Neural progenitor cell (in vitro differentiated cells): ENCODE data around the gene XYLT1. TPM values are rescaled to one million over a fixed set of nuclear protein-coding genes. Genes with fewer than 3 reads are reported as not detected.

Experiments used
- DNase-seq: peaks from one replicate; pipeline ENCODE4 v3.0.0-alpha.2; 2016; ENCODE audit warnings: low spot score
- H2AFZ ChIP-seq: fragments of 200-600 bp; sonication (generic); replicated peaks from 2 replicates; pipeline ENCODE4 v1.6.1; 2016; ENCODE audit warnings: antibody characterized with exemption
- H3F3A ChIP-seq: fragments of 200-600 bp; sonication (generic); 2 replicates; pipeline ENCODE4 v1.6.1; 2016; ENCODE audit warnings: antibody characterized with exemption, low read depth
- H3K27ac ChIP-seq: fragments of 200-600 bp; sonication (generic); 2 replicates; pipeline ENCODE4 v1.5.1; 2016; ENCODE audit warnings: mild to moderate bottlenecking
- H3K27me3 ChIP-seq: fragments of 200-600 bp; sonication (generic); 2 replicates; pipeline ENCODE4 v1.6.1; 2016; ENCODE audit warnings: mild to moderate bottlenecking, moderate library complexity
- H3K36me3 ChIP-seq: fragments of 200-600 bp; sonication (generic); 2 replicates; pipeline ENCODE4 v1.5.1; 2016
- H3K4me1 ChIP-seq: fragments of 200-600 bp; sonication (generic); 2 replicates; pipeline ENCODE4 v1.6.1; 2016; ENCODE audit warnings: mixed run types
- H3K4me2 ChIP-seq: fragments of 200-600 bp; sonication (generic); 2 replicates; pipeline ENCODE4 v1.6.1; 2016
- H3K4me3 ChIP-seq: fragments of 200-600 bp; sonication (generic); 2 replicates; pipeline ENCODE4 v1.5.1; 2016
- H3K79me2 ChIP-seq: fragments of 200-600 bp; sonication (generic); 2 replicates; pipeline ENCODE4 v1.6.1; 2016; ENCODE audit warnings: low read depth
- H3K9ac ChIP-seq: fragments of 200-600 bp; sonication (generic); 2 replicates; pipeline ENCODE4 v1.6.1; 2016
- H3K9me3 ChIP-seq: fragments of 200-600 bp; sonication (generic); 2 replicates; pipeline ENCODE4 v1.5.1; 2016; ENCODE audit warnings: low read depth
- H4K20me1 ChIP-seq: fragments of 200-600 bp; sonication (generic); 2 replicates; pipeline ENCODE4 v1.6.1; 2016; ENCODE audit warnings: low read depth
- H3K27ac Mint-ChIP-seq: 3 replicates; pipeline ENCODE4 v1.8.0; 2021; ENCODE audit warnings: mixed read lengths
- H3K27me3 Mint-ChIP-seq: 2 replicates; pipeline ENCODE4 v1.8.0; 2022; ENCODE audit warnings: low read depth, mild to moderate bottlenecking, inconsistent platforms, moderate library complexity, mixed read lengths; ENCODE audit not compliant: insufficient read depth
- H3K36me3 Mint-ChIP-seq: 3 replicates; pipeline ENCODE4 v1.8.0; 2021; ENCODE audit warnings: mixed read lengths
- H3K4me1 Mint-ChIP-seq: 3 replicates; pipeline ENCODE4 v1.8.0; 2021; ENCODE audit warnings: mixed read lengths
- H3K4me3 Mint-ChIP-seq: 3 replicates; pipeline ENCODE4 v1.8.0; 2021; ENCODE audit warnings: mild to moderate bottlenecking, moderate library complexity, mixed read lengths
- H3K9me3 Mint-ChIP-seq: 3 replicates; pipeline ENCODE4 v1.8.0; 2020; ENCODE audit warnings: mixed read lengths
- CTCF ChIP-seq: fragments of 200-600 bp; sonication (generic); IDR thresholded peaks from 2 replicates; pipeline ENCODE4 v1.5.1; 2017; ENCODE audit warnings: antibody characterized with exemption, mild to moderate bottlenecking
- EZH2 ChIP-seq: fragments of 200-600 bp; sonication (generic); IDR thresholded peaks from 2 replicates; pipeline ENCODE4 v1.6.1; 2017; ENCODE audit warnings: antibody characterized with exemption, mild to moderate bottlenecking, moderate library complexity
- EZH2phosphoT487 ChIP-seq: fragments of 200-600 bp; sonication (generic); IDR thresholded peaks from 2 replicates; pipeline ENCODE4 v1.6.1; 2017; ENCODE audit warnings: antibody characterized with exemption
- total RNA-seq: library from RNA; depleted of rRNA; stranded (reverse); fragments of >200 nt; gene quantifications from 2 replicates; pipeline ENCODE4 v1.2.3, GENCODE V29; 2015; ENCODE audit warnings: low replicate concordance

The XYLT1 gene
- total RNA-seq, 1 donor from 2014 or later, result 5.9 TPM

- Histone ChIP-seq H3K4me3 (no peak overlapping the region), H3K27me3 (no peaks in the 10 kb centered on the region), H3F3A (peaks cover 7% of the 10 kb centered on the region), H3K9ac (no peak overlapping the region), H4K20me1 (no peaks in the 10 kb centered on the region), H3K4me2 (no peak overlapping the region), H2AFZ (no peak overlapping the region), H3K36me3 (no peaks in the 10 kb centered on the region), H3K27ac (no peak overlapping the region), H3K4me1 (peaks cover 19% of the 10 kb centered on the region), H3K79me2 (no peaks in the 10 kb centered on the region), H3K9me3 (no peaks in the 10 kb centered on the region)
- Mint-ChIP-seq H3K36me3 (peaks cover 10% of the 10 kb centered on the region), H3K27ac (no peak overlapping the region), H3K9me3 (no peaks in the 10 kb centered on the region), H3K27me3 (peaks cover 2% of the 10 kb centered on the region), H3K4me3 (no peak overlapping the region), H3K4me1 (peaks cover 13% of the 10 kb centered on the region)
- no peak for DNase-seq
- TF ChIP-seq EZH2phosphoT487 (no peak), EZH2 (no peak), CTCF (no peak)
Measured at GRCh38 chr16:17177242-17177958, 293.4 kb downstream of the XYLT1 start.

GRCh38 chr16:17176199-17176598 lies 294.6 kb downstream of the XYLT1 start:
- no peaks in the 10 kb centered on the region for H3K36me3 ChIP-seq
- DNase-seq, result no peak
- no peak overlapping the region for H3K4me3 Mint-ChIP-seq

DNA sequence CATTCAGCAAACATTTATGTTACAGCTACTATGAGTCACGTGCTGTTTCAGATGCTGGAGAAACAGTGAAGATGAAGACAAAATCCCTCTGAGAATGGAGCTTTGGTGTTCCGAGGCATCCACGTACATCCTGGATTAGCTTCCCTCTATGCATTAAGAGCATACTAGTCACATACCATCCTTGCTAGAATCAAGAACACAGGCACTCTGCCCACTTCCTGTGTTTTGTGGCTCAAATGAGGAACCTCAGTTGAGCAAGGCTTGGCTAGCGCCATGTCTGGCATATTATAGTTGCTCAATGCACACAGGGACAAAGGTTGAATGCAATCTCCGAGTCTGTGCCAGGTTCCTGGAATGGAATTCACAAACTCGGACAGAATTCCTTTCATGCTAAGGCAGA lies 297.5 kb downstream of the XYLT1 start:
- Histone ChIP-seq H3K27ac (no peak overlapping the region), H3K9me3 (no peaks in the 10 kb centered on the region), H3K79me2 (no peaks in the 10 kb centered on the region), H4K20me1 (no peaks in the 10 kb centered on the region), H3K4me1 (peaks cover 13% of the 10 kb centered on the region), H3K36me3 (no peaks in the 10 kb centered on the region), H3K9ac (no peak overlapping the region), H3K27me3 (no peaks in the 10 kb centered on the region), H3K4me3 (no peak overlapping the region), H2AFZ (no peak overlapping the region), H3F3A (peaks cover 7% of the 10 kb centered on the region), H3K4me2 (no peak overlapping the region)
- no peak for TF ChIP-seq CTCF
- no peak for TF ChIP-seq EZH2phosphoT487
- no peak for TF ChIP-seq EZH2
- Mint-ChIP-seq H3K36me3 (peaks cover 13% of the 10 kb centered on the region), H3K27me3 (peaks cover 6% of the 10 kb centered on the region), H3K4me3 (no peak overlapping the region), H3K4me1 (peaks cover 21% of the 10 kb centered on the region), H3K27ac (no peak overlapping the region), H3K9me3 (no peaks in the 10 kb centered on the region)
- no peak for DNase-seq

More at GRCh38 chr16:17176199-17176598, 294.6 kb downstream of the XYLT1 start:
- Mint-ChIP-seq H3K36me3 (peaks cover 6% of the 10 kb centered on the region), H3K27ac (no peak overlapping the region), H3K9me3 (no peaks in the 10 kb centered on the region), H3K27me3 (peaks cover 2% of the 10 kb centered on the region), H3K4me1 (peaks cover 13% of the 10 kb centered on the region)
- Histone ChIP-seq H3K4me1 (peaks cover 19% of the 10 kb centered on the region), H3K9ac (no peak overlapping the region), H3K79me2 (no peaks in the 10 kb centered on the region), H3F3A (peaks cover 7% of the 10 kb centered on the region), H3K4me3 (no peak overlapping the region), H4K20me1 (no peaks in the 10 kb centered on the region), H3K27ac (no peak overlapping the region), H2AFZ (no peak overlapping the region), H3K27me3 (no peaks in the 10 kb centered on the region), H3K9me3 (no peaks in the 10 kb centered on the region), H3K4me2 (no peak overlapping the region)
- TF ChIP-seq CTCF, result no peak
- TF ChIP-seq EZH2phosphoT487, result no peak
- TF ChIP-seq EZH2, result no peak
